GM19324 (cell line): ENCODE data around the gene TUNAR.

Source experiments
- ATAC-seq: cut with Tn5 transposase; IDR thresholded peaks from one replicate; pipeline ENCODE4 v1.9.1; 2021; ENCODE audit warnings: mild to moderate bottlenecking, moderate library complexity; ENCODE audit not compliant: unreplicated experiment, low FRiP score

Gene TUNAR

DNA sequence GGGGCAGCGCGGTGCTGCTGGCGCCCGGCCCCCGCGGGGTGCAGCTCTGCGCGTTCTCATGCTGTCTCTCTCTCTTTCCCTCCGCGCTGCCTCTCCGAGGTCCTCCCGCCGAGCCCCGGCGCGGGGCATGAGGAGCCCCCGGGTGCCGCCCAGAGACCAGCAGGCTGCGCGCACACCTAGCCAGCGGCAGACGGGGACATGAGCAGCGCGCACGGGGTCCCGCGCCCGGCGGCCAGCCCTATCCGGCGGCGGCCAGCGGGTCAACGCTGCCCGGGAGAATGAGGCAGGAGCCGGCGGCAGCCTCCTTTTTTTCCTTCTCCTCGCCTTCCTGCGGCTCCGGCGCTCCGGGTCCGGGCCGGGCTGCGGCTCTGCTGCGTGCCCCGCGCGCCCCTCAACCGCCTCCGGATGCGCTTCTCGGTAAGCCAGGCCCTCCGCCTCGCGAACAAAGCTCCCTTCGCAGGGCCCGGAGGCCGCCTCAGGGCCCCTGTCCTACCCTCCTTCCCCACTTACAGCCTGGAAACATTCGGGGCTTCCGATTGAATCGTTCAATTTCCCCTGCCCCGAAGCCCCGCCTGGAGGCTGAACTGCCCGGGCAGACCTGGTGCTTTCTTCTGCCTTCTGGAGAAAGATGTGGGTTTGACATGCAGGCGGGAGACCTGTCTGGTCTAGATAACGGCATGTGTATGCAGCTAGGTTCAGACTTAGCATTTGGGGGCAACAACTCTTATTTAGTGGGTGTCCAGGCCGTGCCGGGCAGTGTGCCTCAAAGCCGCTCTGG lies at the start of gene TUNAR:
Gene TUNAR (plus strand): TSS at position 72 of the 778 bp plus-strand sequence.
- no peak for ATAC-seq

DNA sequence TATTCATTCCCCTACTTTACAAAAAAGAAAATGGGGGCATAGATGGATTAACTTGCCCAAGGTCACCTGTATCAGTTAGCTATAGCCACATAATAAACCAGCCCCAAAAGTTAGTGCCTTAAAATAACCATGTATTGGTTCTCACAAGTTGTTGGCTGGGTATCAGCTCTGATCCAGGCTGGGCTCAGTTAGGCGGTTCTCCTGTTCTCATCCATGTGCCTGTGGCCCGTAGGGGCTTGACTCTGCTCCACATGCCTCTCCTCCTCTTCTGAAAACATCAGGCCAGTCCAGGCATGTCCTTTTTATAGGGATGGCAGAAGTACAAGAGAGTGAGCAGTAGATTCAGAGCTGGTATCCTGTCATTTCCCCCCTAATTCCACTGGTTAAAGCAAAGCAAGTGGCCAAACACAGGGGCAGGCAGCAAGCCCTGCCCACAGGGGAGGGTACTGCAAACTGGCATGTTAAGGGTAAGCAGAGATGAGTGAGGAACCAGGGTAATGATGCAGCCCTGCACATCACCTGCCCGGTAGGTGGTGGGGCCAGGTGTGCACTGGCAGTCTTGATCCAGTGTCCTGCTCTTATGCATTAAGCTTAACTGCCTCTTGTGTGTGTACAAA lies 47.9 kb upstream of the TUNAR start:
- no peak for ATAC-seq

DNA sequence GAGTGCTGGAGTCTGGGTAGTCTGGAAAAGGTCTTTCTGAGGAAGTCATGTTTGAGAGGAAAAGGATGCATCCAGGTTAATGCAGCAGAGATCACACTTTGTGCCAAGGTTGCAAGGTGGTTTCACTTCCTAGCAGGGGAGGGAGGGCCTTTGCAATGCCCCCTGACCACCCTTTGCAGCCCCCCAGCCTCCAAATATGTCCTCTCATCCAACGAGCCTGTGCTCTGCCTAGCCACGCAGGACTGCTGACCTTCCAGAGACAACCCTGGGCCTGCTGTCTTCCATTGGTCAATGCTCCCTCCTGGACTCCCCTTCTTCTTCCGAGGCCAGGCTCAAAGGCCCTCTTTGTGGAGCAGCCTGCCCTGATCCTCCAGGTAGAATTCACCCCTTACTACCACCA lies 47.3 kb upstream of the TUNAR start:
- ATAC-seq: no peak

- ATAC-seq: no peak
Measured at GRCh38 chr14:95830386-95830785, 46.2 kb upstream of the TUNAR start.

GRCh38 chr14:95831041-95831440 lies 45.6 kb upstream of the TUNAR start:
- ATAC-seq: no peak

- no peak for ATAC-seq
Measured at GRCh38 chr14:95831468-95831867, 45.2 kb upstream of the TUNAR start.

- ATAC-seq: no peak
Measured at GRCh38 chr14:95832012-95832411, 44.6 kb upstream of the TUNAR start.

DNA sequence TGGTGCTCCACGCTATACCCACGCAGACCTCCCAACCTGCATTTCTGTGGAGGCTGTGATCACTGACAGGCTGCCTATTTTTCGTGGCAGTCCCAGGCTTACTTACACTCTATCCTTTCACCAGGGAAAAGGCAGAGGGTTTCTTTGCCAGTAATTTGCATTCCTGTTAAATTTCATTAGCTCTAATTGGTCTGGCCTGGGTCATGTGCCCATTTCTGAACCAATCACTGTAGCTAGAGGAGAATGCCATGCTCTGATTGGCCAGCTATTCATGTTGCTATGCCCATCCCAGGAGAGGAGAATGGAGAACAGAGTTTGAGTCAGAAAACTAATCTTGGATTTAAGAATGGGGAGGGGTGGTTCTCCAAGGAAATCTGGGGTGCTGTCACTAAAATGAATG lies 43.2 kb upstream of the TUNAR start:
- no peak for ATAC-seq

GRCh38 chr14:95834496-95834895 lies 42.1 kb upstream of the TUNAR start:
- ATAC-seq: no peak

DNA sequence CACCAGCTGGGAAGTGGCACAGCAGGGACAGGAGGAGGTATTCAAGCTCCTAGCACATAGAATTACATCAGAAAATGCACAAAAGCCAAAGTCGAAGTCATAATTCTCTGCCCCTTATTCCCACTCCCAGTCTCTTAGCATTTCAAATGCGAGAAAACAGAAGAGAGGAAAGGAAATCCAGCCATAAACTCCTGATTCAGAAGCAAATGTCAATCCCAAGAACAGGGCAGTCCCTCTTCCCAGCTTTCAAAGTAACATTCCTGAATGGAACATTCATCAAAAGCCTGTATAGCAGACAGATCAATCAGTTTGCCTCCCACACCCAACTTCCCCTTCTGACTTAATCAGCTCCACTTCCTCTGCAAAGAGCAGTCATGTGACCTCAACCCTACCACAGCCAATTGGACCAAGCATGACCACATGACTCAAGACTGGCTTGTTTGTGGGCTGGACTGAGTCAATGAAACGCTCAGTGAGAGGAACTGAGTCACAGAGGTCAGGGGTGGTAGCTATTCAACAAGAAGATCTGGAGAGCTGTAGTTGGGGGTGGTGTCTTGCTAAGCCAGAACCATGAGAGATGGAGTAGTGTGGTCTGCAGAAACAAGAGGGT lies 41.4 kb upstream of the TUNAR start:
- ATAC-seq: no peak

DNA sequence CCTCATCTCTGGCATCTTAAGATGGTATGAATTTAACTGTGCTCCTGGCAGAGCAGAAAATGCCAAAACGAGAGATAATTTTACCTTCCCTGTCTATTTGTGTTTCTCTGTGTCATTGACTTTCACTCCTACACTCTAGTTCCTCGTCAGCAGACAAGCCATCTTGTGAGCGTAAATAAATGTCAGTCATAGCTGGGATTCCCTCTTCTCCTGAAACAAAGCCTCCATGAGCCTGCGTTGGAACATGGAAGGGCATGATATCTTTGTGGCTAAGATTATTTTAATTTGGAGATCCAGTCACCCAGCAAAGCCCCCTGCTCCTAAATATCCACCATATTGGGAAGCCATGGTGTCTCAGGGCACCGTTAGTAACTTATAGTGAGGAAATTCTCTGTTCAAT lies 37.8 kb upstream of the TUNAR start:
- ATAC-seq: no peak

GRCh38 chr14:95840094-95840700 lies 36.4 kb upstream of the TUNAR start:
- ATAC-seq: no peak

- no peak for ATAC-seq
Measured at GRCh38 chr14:95841668-95842067, 35.0 kb upstream of the TUNAR start.

- no peak for ATAC-seq
Measured at GRCh38 chr14:95849761-95850160, 26.9 kb upstream of the TUNAR start.

DNA sequence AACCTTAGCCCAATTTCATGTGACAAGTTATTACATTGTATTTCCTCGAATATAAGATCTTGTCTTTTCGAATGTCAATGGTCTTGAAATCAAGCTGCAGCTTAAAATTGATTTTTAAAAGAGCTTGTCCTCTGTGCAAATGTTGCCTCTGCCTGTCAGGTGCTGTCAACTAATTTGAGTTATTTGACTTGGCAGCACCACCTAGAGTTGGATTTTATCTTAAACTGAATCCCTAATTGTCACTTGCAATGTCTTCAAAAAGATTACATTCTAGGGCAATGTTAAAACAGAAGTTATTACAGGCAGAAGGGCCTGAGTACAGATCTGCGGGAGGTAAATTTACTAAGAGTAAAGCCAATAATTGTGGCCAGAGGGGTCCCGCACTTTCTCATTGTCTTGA lies 26.2 kb upstream of the TUNAR start:
- ATAC-seq: no peak

DNA sequence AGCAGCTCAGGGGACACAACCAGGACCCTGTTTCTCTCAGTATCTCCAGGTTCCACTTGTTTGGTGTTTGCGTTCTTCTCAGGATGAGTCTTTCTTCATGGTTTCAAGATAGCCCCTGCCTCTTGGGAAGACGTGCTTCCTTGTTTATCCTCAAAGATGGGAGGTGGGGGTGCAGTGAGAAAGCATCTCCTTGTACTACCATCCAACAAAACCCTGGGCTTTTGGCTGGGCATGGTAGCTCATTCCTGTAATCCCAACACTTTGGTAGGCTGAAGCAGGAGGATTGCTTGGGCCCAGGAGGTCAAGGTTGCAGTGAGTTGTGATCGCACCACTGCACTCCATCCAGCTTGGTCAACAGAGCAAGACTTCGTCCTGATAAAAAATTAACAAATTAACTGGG lies 21.0 kb upstream of the TUNAR start:
- no peak for ATAC-seq

GRCh38 chr14:95857275-95857674 lies 19.4 kb upstream of the TUNAR start:
- no peak for ATAC-seq

GRCh38 chr14:95858893-95859292 lies 17.7 kb upstream of the TUNAR start:
- no peak for ATAC-seq

- no peak for ATAC-seq
Measured at GRCh38 chr14:95862243-95862642, 14.4 kb upstream of the TUNAR start.

DNA sequence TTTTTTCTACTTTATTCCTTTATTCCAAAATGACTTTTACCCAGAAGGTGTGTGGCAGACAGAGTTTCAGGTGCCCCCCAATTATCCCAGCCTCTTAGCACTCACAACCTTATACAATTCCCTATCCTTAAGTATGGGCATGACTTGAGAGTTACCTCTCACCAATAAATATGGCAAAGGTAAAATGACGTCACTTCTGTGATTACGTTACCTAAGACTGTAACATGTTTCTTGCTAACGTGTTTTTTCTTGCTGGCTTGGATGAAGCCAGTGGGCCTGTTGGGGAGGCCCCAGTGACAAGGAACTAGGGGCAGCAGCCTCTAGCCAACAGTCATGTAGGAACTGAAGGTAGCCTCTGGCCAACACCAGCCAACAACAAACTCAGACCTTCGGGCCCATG lies 13.3 kb upstream of the TUNAR start:
- no peak for ATAC-seq

DNA sequence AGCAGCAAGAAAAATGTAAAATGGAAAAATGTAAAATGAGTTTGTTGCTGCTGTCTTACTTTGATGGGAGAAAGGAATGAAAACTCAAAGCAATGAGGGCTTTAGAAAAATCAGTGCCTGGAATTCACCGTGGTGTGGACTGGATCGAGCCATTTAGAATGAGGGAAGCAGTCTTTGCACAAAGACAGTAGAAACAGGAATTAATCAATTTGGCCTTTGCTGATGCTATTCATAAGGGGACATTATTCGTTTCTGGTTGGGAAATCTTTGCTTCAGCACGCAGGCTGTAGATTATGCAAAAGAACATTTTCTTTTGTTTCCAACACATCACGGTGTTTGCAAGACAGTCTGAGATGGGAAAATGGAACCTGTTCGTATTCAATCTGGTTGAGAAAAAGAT lies 6.9 kb upstream of the TUNAR start:
- ATAC-seq: no peak
